Cardiac fibroblast (primary cell): ENCODE measurements around the gene CTIF.

ENCODE experiments used
- DNase-seq, 2 donors: peaks; one replicate each; pipeline versions ENCODE4 v3.0.0 to v3.0.0-alpha.2; 2010; ENCODE audit warnings: low read depth in 2 of 2
- H3K4me3 ChIP-seq, 2 donors: replicated peaks in 1 of 2; 1 replicate in 1 of 2; 2 replicates in 1 of 2; pipeline ENCODE4 v1.5.1; 2011; ENCODE audit warnings: low read depth in 2 of 2, low read length in 2 of 2, mild to moderate bottlenecking in 2 of 2, moderate library complexity in 1 of 2
- CTCF ChIP-seq: IDR thresholded peaks from one replicate; pipeline ENCODE4 v1.5.1; 2011; ENCODE audit warnings: low read depth, mild to moderate bottlenecking, low read length, inconsistent platforms

The CTIF gene

GRCh38 chr18:48853588-48853987 is 314.8 kb downstream of the CTIF start:
- no peak for TF ChIP-seq CTCF
- no peak for DNase-seq

GRCh38 chr18:48854780-48855179 is 315.9 kb downstream of the CTIF start:
- TF ChIP-seq CTCF, result no peak
- DNase-seq, result no peak
- no peak overlapping the region for H3K4me3 ChIP-seq

More at GRCh38 chr18:48853588-48853987, 314.8 kb downstream of the CTIF start:
- no peak overlapping the region for H3K4me3 ChIP-seq

- no peak overlapping the region for H3K4me3 ChIP-seq
- no peak for TF ChIP-seq CTCF
- no peak for DNase-seq
Measured at GRCh38 chr18:48855422-48856377, 316.9 kb downstream of the CTIF start.

GRCh38 chr18:48857023-48857694 is 318.3 kb downstream of the CTIF start:
- no peak for TF ChIP-seq CTCF
- H3K4me3 ChIP-seq, result no peak overlapping the region
- DNase-seq, result no peak

- no peak overlapping the region for H3K4me3 ChIP-seq
- no peak for DNase-seq
- no peak for TF ChIP-seq CTCF
Measured at GRCh38 chr18:48858676-48859075, 319.8 kb downstream of the CTIF start.

- DNase-seq, result no peak
- H3K4me3 ChIP-seq, result no peak overlapping the region
- no peak for TF ChIP-seq CTCF
Measured at GRCh38 chr18:48859311-48860268, 320.8 kb downstream of the CTIF start.
